ENCODE measurements around the gene SCIN.
"Not testable (repeated sequence)": the region's sequence is repeated elsewhere in the genome, so short reads cannot be mapped to it uniquely, and the experiment has no call there.

The SCIN gene

GRCh38 chr7:12689451-12689850 lies 118.9 kb downstream of the SCIN start:
- Histone ChIP-seq H3K36me3 (ENCODE audit: control insufficient read depth in 1 of 2, insufficient read depth in 2 of 2, low read length in 2 of 2) (no peaks in the 10 kb centered on the region), H3K79me2 (ENCODE audit: control insufficient read depth, insufficient read depth, low read length, poor library complexity) (peaks cover 2% of the 10 kb centered on the region), H2BK120ac (ENCODE audit: insufficient read depth, low read length, poor library complexity) (no peak overlapping the region), H2AK5ac (ENCODE audit: low read length) (no peak overlapping the region), H3K79me1 (ENCODE audit: low read length) (peaks cover 7% of the 10 kb centered on the region), H3K4ac (ENCODE audit: low read depth, low read length) (no peak overlapping the region), H4K91ac (ENCODE audit: low read depth, low read length) (no peak overlapping the region), H3K27me3 (ENCODE audit: insufficient read depth, low read length) (no peaks in the 10 kb centered on the region), H2BK5ac (ENCODE audit: low read depth, low read length, poor library complexity) (no peak overlapping the region), H3K18ac (ENCODE audit: low read length) (no peak overlapping the region), H3K23ac (ENCODE audit: low read length) (no peak overlapping the region), H2AFZ (ENCODE audit: insufficient read depth, low read length, poor library complexity) (no peak overlapping the region), H3K9ac (ENCODE audit: low read length) (no peak overlapping the region), H2BK12ac (ENCODE audit: low read length) (no peak overlapping the region), H4K12ac (ENCODE audit: low read depth, low read length) (no peak overlapping the region), H3K4me1 (ENCODE audit: control insufficient read depth in 1 of 2, insufficient read depth in 2 of 2, low read length in 2 of 2) (peaks cover 3 to 4% of the 10 kb centered on the region in 2 experiments), H3K4me3 (ENCODE audit: low read depth, low read length) (no peak overlapping the region), H3K27ac (ENCODE audit: low read depth, low read length) (no peak overlapping the region), H3K14ac (ENCODE audit: low read length) (no peak overlapping the region), H4K8ac (ENCODE audit: low read depth, low read length) (no peak overlapping the region), H3K9me3 (ENCODE audit: insufficient read depth, low read depth, low read length) (no peaks in the 10 kb centered on the region), H3K4me2 (ENCODE audit: low read length) (no peak overlapping the region)
- DNase-seq = no peak
- no CpG with 5 or more reads among the region's 2 CpGs for WGBS (ENCODE audit: extremely low coverage, insufficient coverage, insufficient read length)

- Histone ChIP-seq H3K27ac (ENCODE audit: low read depth, low read length) (no peak overlapping the region), H2BK5ac (ENCODE audit: low read depth, low read length, poor library complexity) (no peak overlapping the region), H3K27me3 (ENCODE audit: insufficient read depth, low read length) (no peaks in the 10 kb centered on the region), H3K9me3 (ENCODE audit: insufficient read depth, low read depth, low read length) (no peaks in the 10 kb centered on the region), H4K8ac (ENCODE audit: low read depth, low read length) (no peak overlapping the region), H3K4me2 (ENCODE audit: low read length) (no peak overlapping the region), H3K79me2 (ENCODE audit: control insufficient read depth, insufficient read depth, low read length, poor library complexity) (peaks cover 2% of the 10 kb centered on the region), H3K4ac (ENCODE audit: low read depth, low read length) (no peak overlapping the region), H3K18ac (ENCODE audit: low read length) (no peak overlapping the region), H2AFZ (ENCODE audit: insufficient read depth, low read length, poor library complexity) (no peak overlapping the region), H3K23ac (ENCODE audit: low read length) (no peak overlapping the region), H2AK5ac (ENCODE audit: low read length) (no peak overlapping the region), H4K12ac (ENCODE audit: low read depth, low read length) (no peak overlapping the region), H2BK12ac (ENCODE audit: low read length) (no peak overlapping the region), H3K9ac (ENCODE audit: low read length) (no peak overlapping the region), H2BK120ac (ENCODE audit: insufficient read depth, low read length, poor library complexity) (no peak overlapping the region), H3K14ac (ENCODE audit: low read length) (no peak overlapping the region), H3K4me3 (ENCODE audit: low read depth, low read length) (no peak overlapping the region), H4K91ac (ENCODE audit: low read depth, low read length) (no peak overlapping the region), H3K36me3 (ENCODE audit: control insufficient read depth in 1 of 2, insufficient read depth in 2 of 2, low read length in 2 of 2) (no peaks in the 10 kb centered on the region), H3K4me1 (ENCODE audit: control insufficient read depth in 1 of 2, insufficient read depth in 2 of 2, low read length in 2 of 2) (peaks cover 3 to 4% of the 10 kb centered on the region in 2 experiments), H3K79me1 (ENCODE audit: low read length) (peaks cover 7% of the 10 kb centered on the region)
- WGBS (ENCODE audit: extremely low coverage, insufficient coverage, insufficient read length) = no CpG with 5 or more reads among the region's 1 CpG
- no peak for DNase-seq
Observed at GRCh38 chr7:12690041-12690878, 119.7 kb downstream of the SCIN start.

DNA sequence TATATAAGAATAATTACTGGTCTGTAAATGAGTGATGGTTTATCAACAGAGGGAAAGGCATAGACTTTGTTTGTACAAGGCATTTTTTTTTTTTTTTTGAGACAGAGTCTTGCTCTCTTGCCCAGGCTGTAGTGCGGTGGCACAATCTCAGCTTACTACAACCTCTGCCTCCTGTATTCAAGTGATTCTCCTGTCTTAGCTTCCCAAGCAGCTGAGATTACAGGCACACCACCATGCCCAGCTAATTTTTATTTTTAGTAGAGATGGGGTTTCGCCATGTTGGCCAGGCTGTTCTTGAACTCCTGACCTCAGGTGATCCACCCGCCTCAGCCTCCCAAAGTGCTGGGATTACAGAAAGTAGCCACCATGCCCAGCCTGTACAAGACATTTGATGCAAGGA lies 120.9 kb downstream of the SCIN start:
- not testable (repeated sequence) for H3K4me3 ChIP-seq (ENCODE audit: low read depth, low read length); H3K27me3 ChIP-seq (ENCODE audit: insufficient read depth, low read length); DNase-seq; H2BK5ac ChIP-seq (ENCODE audit: low read depth, low read length, poor library complexity); H2AK5ac ChIP-seq (ENCODE audit: low read length); H3K79me2 ChIP-seq (ENCODE audit: control insufficient read depth, insufficient read depth, low read length, poor library complexity); H3K4me1 ChIP-seq (ENCODE audit: control insufficient read depth in 1 of 2, insufficient read depth in 2 of 2, low read length in 2 of 2); H3K79me1 ChIP-seq (ENCODE audit: low read length); H3K4ac ChIP-seq (ENCODE audit: low read depth, low read length); H3K36me3 ChIP-seq (ENCODE audit: control insufficient read depth in 1 of 2, insufficient read depth in 2 of 2, low read length in 2 of 2); H2BK120ac ChIP-seq (ENCODE audit: insufficient read depth, low read length, poor library complexity); H3K23ac ChIP-seq (ENCODE audit: low read length); H4K12ac ChIP-seq (ENCODE audit: low read depth, low read length); H2BK12ac ChIP-seq (ENCODE audit: low read length); H4K91ac ChIP-seq (ENCODE audit: low read depth, low read length); H3K9me3 ChIP-seq (ENCODE audit: insufficient read depth, low read depth, low read length); H3K4me2 ChIP-seq (ENCODE audit: low read length); H3K27ac ChIP-seq (ENCODE audit: low read depth, low read length); H3K9ac ChIP-seq (ENCODE audit: low read length); H3K14ac ChIP-seq (ENCODE audit: low read length); H3K18ac ChIP-seq (ENCODE audit: low read length); H4K8ac ChIP-seq (ENCODE audit: low read depth, low read length); H2AFZ ChIP-seq (ENCODE audit: insufficient read depth, low read length, poor library complexity)
- no CpG with 5 or more reads among the region's 3 CpGs for WGBS (ENCODE audit: extremely low coverage, insufficient coverage, insufficient read length)

- H2AFZ ChIP-seq (ENCODE audit: insufficient read depth, low read length, poor library complexity) = no peak overlapping the region
Observed at GRCh38 chr7:12692035-12692434, 121.5 kb downstream of the SCIN start.

More at GRCh38 chr7:12692035-12692434, 121.5 kb downstream of the SCIN start:
- WGBS (ENCODE audit: extremely low coverage, insufficient coverage, insufficient read length) = no CpG with 5 or more reads among the region's 1 CpG
- no peak overlapping the region for H3K4me3 ChIP-seq (ENCODE audit: low read depth, low read length)
- no peak overlapping the region for H2BK12ac ChIP-seq (ENCODE audit: low read length)
- no peak overlapping the region for H2BK5ac ChIP-seq (ENCODE audit: low read depth, low read length, poor library complexity)
- no peaks in the 10 kb centered on the region for H3K4me1 ChIP-seq (ENCODE audit: control insufficient read depth in 1 of 2, insufficient read depth in 2 of 2, low read length in 2 of 2)
- H3K36me3 ChIP-seq (ENCODE audit: control insufficient read depth in 1 of 2, insufficient read depth in 2 of 2, low read length in 2 of 2) = no peaks in the 10 kb centered on the region
- H4K12ac ChIP-seq (ENCODE audit: low read depth, low read length) = no peak overlapping the region
- H3K27ac ChIP-seq (ENCODE audit: low read depth, low read length) = no peak overlapping the region
- H4K8ac ChIP-seq (ENCODE audit: low read depth, low read length) = no peak overlapping the region
- no peaks in the 10 kb centered on the region for H3K9me3 ChIP-seq (ENCODE audit: insufficient read depth, low read depth, low read length)
- no peak overlapping the region for H3K9ac ChIP-seq (ENCODE audit: low read length)
- DNase-seq = no peak
- H2AK5ac ChIP-seq (ENCODE audit: low read length) = no peak overlapping the region
- peaks cover under 1% of the 10 kb centered on the region for H3K79me1 ChIP-seq (ENCODE audit: low read length)
- no peak overlapping the region for H3K23ac ChIP-seq (ENCODE audit: low read length)
- no peak overlapping the region for H2BK120ac ChIP-seq (ENCODE audit: insufficient read depth, low read length, poor library complexity)
- no peak overlapping the region for H3K18ac ChIP-seq (ENCODE audit: low read length)
- no peaks in the 10 kb centered on the region for H3K27me3 ChIP-seq (ENCODE audit: insufficient read depth, low read length)
- H3K14ac ChIP-seq (ENCODE audit: low read length) = no peak overlapping the region
- H3K4ac ChIP-seq (ENCODE audit: low read depth, low read length) = no peak overlapping the region
- H3K4me2 ChIP-seq (ENCODE audit: low read length) = no peak overlapping the region
- H4K91ac ChIP-seq (ENCODE audit: low read depth, low read length) = no peak overlapping the region
- H3K79me2 ChIP-seq (ENCODE audit: control insufficient read depth, insufficient read depth, low read length, poor library complexity) = no peaks in the 10 kb centered on the region

All from trophoblast cell (in vitro differentiated cells and primary cell).